ENCODE results near the gene FBLN1. TPM values are rescaled to one million over a fixed set of nuclear protein-coding genes. Genes with fewer than 3 reads are reported as not detected.

FBLN1 gene
- total and polyA plus RNA-seq, 2 of the 13 experiments (the other 11 are each of a cell fraction or from before 2014, with no cell fraction given) = 37.3 to 103 TPM

DNA sequence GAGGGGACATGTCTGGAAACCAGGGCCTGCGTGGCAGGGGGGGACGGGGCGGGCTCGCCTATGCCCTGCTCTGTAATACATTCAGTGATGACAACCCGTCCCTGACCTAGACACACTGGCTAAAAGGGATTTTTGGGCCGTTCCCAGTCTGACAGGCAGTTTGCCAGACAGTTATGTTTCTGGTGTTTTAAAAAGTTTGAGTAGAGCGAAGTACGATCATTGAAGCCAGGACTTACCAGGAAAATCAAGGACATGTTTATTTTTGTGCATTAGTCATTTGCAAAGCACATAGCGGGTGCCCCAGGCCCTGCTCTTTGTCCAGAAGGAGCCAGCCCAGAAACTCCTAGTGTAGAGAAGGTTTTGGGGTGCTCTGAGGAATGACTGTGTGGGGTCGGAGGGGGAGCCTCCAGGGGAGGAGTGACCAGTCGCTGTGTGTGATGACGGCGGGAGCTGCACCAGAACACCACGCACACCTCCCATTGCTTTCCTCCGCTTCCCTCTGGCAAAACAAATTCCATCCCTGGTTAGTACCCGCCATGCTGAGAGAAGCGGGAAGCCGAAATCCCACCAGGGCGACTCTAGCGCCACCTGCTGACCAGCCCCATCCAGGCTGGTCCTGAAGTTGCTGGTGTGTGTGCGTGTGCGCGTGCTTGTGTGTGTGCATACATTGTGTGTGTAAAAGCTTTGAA, 50.8 kb downstream of the FBLN1 start (continued):
- TF ChIP-seq, protein P1, sequence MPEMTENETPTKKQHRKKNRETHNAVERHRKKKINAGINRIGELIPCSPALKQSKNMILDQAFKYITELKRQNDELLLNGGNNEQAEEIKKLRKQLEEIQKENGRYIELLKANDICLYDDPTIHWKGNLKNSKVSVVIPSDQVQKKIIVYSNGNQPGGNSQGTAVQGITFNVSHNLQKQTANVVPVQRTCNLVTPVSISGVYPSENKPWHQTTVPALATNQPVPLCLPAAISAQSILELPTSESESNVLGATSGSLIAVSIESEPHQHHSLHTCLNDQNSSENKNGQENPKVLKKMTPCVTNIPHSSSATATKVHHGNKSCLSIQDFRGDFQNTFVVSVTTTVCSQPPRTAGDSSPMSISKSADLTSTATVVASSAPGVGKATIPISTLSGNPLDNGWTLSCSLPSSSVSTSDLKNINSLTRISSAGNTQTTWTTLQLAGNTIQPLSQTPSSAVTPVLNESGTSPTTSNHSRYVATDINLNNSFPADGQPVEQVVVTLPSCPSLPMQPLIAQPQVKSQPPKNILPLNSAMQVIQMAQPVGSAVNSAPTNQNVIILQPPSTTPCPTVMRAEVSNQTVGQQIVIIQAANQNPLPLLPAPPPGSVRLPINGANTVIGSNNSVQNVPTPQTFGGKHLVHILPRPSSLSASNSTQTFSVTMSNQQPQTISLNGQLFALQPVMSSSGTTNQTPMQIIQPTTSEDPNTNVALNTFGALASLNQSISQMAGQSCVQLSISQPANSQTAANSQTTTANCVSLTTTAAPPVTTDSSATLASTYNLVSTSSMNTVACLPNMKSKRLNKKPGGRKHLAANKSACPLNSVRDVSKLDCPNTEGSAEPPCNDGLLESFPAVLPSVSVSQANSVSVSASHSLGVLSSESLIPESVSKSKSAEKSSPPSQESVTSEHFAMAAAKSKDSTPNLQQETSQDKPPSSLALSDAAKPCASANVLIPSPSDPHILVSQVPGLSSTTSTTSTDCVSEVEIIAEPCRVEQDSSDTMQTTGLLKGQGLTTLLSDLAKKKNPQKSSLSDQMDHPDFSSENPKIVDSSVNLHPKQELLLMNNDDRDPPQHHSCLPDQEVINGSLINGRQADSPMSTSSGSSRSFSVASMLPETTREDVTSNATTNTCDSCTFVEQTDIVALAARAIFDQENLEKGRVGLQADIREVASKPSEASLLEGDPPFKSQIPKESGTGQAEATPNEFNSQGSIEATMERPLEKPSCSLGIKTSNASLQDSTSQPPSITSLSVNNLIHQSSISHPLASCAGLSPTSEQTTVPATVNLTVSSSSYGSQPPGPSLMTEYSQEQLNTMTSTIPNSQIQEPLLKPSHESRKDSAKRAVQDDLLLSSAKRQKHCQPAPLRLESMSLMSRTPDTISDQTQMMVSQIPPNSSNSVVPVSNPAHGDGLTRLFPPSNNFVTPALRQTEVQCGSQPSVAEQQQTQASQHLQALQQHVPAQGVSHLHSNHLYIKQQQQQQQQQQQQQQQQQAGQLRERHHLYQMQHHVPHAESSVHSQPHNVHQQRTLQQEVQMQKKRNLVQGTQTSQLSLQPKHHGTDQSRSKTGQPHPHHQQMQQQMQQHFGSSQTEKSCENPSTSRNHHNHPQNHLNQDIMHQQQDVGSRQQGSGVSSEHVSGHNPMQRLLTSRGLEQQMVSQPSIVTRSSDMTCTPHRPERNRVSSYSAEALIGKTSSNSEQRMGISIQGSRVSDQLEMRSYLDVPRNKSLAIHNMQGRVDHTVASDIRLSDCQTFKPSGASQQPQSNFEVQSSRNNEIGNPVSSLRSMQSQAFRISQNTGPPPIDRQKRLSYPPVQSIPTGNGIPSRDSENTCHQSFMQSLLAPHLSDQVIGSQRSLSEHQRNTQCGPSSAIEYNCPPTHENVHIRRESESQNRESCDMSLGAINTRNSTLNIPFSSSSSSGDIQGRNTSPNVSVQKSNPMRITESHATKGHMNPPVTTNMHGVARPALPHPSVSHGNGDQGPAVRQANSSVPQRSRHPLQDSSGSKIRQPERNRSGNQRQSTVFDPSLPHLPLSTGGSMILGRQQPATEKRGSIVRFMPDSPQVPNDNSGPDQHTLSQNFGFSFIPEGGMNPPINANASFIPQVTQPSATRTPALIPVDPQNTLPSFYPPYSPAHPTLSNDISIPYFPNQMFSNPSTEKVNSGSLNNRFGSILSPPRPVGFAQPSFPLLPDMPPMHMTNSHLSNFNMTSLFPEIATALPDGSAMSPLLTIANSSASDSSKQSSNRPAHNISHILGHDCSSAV (CRISPR knock-in tag; IDR thresholded peaks at IDR 0.05; ENCODE audit: borderline replicate concordance) = no peak
- TF ChIP-seq ZBTB20 (CRISPR knock-in tag; IDR thresholded peaks at IDR 0.05; ENCODE audit: borderline replicate concordance, low read depth) (0 out of 2 replicates have a peak, but pooled peaks have one; percentile 32), CBFB (CRISPR knock-in tag; IDR thresholded peaks at IDR 0.05) (peak; percentile 54; the same call in 1 of the 2 replicates), PCBP2 (optimal IDR thresholded peaks at IDR 0.05; ENCODE audit: low read depth, low read length, poor library complexity, severe bottlenecking) (no peak)
- TF ChIP-seq, protein P2, sequence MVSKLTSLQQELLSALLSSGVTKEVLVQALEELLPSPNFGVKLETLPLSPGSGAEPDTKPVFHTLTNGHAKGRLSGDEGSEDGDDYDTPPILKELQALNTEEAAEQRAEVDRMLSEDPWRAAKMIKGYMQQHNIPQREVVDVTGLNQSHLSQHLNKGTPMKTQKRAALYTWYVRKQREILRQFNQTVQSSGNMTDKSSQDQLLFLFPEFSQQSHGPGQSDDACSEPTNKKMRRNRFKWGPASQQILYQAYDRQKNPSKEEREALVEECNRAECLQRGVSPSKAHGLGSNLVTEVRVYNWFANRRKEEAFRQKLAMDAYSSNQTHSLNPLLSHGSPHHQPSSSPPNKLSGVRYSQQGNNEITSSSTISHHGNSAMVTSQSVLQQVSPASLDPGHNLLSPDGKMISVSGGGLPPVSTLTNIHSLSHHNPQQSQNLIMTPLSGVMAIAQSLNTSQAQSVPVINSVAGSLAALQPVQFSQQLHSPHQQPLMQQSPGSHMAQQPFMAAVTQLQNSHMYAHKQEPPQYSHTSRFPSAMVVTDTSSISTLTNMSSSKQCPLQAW (CRISPR knock-in tag; IDR thresholded peaks at IDR 0.05) = peak; percentile 92
- TF ChIP-seq, protein P3, sequence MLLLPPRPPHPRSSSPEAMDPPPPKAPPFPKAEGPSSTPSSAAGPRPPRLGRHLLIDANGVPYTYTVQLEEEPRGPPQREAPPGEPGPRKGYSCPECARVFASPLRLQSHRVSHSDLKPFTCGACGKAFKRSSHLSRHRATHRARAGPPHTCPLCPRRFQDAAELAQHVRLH (CRISPR knock-in tag; IDR thresholded peaks at IDR 0.05; ENCODE audit: borderline replicate concordance, low read depth) = 0 out of 2 replicates have a peak, but pooled peaks have one; percentile 47
- TF ChIP-seq, protein P4, sequence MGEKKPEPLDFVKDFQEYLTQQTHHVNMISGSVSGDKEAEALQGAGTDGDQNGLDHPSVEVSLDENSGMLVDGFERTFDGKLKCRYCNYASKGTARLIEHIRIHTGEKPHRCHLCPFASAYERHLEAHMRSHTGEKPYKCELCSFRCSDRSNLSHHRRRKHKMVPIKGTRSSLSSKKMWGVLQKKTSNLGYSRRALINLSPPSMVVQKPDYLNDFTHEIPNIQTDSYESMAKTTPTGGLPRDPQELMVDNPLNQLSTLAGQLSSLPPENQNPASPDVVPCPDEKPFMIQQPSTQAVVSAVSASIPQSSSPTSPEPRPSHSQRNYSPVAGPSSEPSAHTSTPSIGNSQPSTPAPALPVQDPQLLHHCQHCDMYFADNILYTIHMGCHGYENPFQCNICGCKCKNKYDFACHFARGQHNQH (CRISPR knock-in tag; IDR thresholded peaks at IDR 0.05) = peak; percentile 67; the same call in 1 of the 2 replicates
- TF ChIP-seq, protein P5, sequence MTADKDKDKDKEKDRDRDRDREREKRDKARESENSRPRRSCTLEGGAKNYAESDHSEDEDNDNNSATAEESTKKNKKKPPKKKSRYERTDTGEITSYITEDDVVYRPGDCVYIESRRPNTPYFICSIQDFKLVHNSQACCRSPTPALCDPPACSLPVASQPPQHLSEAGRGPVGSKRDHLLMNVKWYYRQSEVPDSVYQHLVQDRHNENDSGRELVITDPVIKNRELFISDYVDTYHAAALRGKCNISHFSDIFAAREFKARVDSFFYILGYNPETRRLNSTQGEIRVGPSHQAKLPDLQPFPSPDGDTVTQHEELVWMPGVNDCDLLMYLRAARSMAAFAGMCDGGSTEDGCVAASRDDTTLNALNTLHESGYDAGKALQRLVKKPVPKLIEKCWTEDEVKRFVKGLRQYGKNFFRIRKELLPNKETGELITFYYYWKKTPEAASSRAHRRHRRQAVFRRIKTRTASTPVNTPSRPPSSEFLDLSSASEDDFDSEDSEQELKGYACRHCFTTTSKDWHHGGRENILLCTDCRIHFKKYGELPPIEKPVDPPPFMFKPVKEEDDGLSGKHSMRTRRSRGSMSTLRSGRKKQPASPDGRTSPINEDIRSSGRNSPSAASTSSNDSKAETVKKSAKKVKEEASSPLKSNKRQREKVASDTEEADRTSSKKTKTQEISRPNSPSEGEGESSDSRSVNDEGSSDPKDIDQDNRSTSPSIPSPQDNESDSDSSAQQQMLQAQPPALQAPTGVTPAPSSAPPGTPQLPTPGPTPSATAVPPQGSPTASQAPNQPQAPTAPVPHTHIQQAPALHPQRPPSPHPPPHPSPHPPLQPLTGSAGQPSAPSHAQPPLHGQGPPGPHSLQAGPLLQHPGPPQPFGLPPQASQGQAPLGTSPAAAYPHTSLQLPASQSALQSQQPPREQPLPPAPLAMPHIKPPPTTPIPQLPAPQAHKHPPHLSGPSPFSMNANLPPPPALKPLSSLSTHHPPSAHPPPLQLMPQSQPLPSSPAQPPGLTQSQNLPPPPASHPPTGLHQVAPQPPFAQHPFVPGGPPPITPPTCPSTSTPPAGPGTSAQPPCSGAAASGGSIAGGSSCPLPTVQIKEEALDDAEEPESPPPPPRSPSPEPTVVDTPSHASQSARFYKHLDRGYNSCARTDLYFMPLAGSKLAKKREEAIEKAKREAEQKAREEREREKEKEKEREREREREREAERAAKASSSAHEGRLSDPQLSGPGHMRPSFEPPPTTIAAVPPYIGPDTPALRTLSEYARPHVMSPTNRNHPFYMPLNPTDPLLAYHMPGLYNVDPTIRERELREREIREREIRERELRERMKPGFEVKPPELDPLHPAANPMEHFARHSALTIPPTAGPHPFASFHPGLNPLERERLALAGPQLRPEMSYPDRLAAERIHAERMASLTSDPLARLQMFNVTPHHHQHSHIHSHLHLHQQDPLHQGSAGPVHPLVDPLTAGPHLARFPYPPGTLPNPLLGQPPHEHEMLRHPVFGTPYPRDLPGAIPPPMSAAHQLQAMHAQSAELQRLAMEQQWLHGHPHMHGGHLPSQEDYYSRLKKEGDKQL (CRISPR knock-in tag; IDR thresholded peaks at IDR 0.05; ENCODE audit: low read depth) = no peak

Data from HepG2 (cell line).